IMR-90 (cell line): ENCODE measurements around the gene ZNF827. TPM values are rescaled to one million over a fixed set of nuclear protein-coding genes. Genes with fewer than 3 reads are reported as not detected.

ENCODE experiments used
- ATAC-seq: fragments of 200-7000 bp; cut with Tn5 transposase; 2 replicates; pipeline ENCODE4 v1.9.1; 2020; ENCODE audit warnings: low read depth, mild to moderate bottlenecking, moderate library complexity
- BruUV-seq: library from RNA; stranded (reverse); fragments of 400-500 nt; replicated peaks from 2 replicates; lab custom pipeline; 2021; lab: Mats Ljungman, UMichigan
- CTCF ChIA-PET: fragments of 300-600 bp; formaldehyde crosslinking; extraction: SDS; loops from one replicate; lab custom pipeline; 2021; ENCODE audit warnings: antibody characterized with exemption; lab: Yijun Ruan, JAX
- POLR2A ChIA-PET: fragments of 300-600 bp; sonication (Branson Sonifier 250); formaldehyde crosslinking; loops from one replicate; lab custom pipeline; 2022; ENCODE audit warnings: antibody characterized with exemption; ENCODE audit not compliant: unreplicated experiment; lab: Charles Lee
- DNase-seq: peaks from one replicate; pipeline ENCODE4 v3.0.0; 2013
- H2AFZ ChIP-seq: replicated peaks from 2 replicates; pipeline ENCODE3; 2013; ENCODE audit warnings: low read length, mild to moderate bottlenecking; ENCODE audit not compliant: poor library complexity
- H2AK5ac ChIP-seq: 2 replicates; pipeline ENCODE4 v1.6.1; 2013; ENCODE audit warnings: low read depth, low read length, inconsistent platforms
- H2AK9ac ChIP-seq: replicated peaks from 2 replicates; pipeline ENCODE3; 2013; ENCODE audit warnings: mild to moderate bottlenecking, low read depth, low read length, moderate library complexity; ENCODE audit not compliant: poor library complexity
- H2BK120ac ChIP-seq: 2 replicates; pipeline ENCODE4 v1.6.1; 2013; ENCODE audit warnings: low read depth, low read length, inconsistent platforms
- H2BK15ac ChIP-seq: 3 replicates; pipeline ENCODE4 v1.6.1; 2013; ENCODE audit warnings: low read depth, low read length, inconsistent platforms
- H2BK20ac ChIP-seq: 2 replicates; pipeline ENCODE4 v1.6.1; 2013; ENCODE audit warnings: low read depth, mild to moderate bottlenecking, inconsistent platforms, low read length, moderate library complexity
- H2BK5ac ChIP-seq: 2 replicates; pipeline ENCODE4 v1.6.1; 2013; ENCODE audit warnings: mild to moderate bottlenecking, low read depth, low read length, inconsistent platforms; ENCODE audit not compliant: poor library complexity, severe bottlenecking
- H3K14ac ChIP-seq: replicated peaks from 2 replicates; pipeline ENCODE4 v1.6.1; 2013; ENCODE audit warnings: low read depth, low read length, inconsistent platforms
- H3K18ac ChIP-seq: 2 replicates; pipeline ENCODE4 v1.6.1; 2013; ENCODE audit warnings: low read depth, low read length, control low read depth
- H3K23ac ChIP-seq: 2 replicates; pipeline ENCODE4 v1.6.1; 2013; ENCODE audit warnings: low read depth, low read length, inconsistent platforms
- H3K27ac ChIP-seq: 2 replicates; pipeline ENCODE4 v1.5.1; 2013; ENCODE audit warnings: mild to moderate bottlenecking, control low read depth, low read length; ENCODE audit not compliant: insufficient read depth
- H3K27me3 ChIP-seq: 2 replicates; pipeline ENCODE4 v1.6.1; 2013; ENCODE audit warnings: low read length; ENCODE audit not compliant: control insufficient read depth, insufficient read depth
- H3K36me3 ChIP-seq: 2 replicates; pipeline ENCODE4 v1.6.1; 2013; ENCODE audit warnings: low read length, mixed read lengths; ENCODE audit not compliant: control insufficient read depth, insufficient read depth
- H3K4ac ChIP-seq: 2 replicates; pipeline ENCODE4 v1.6.1; 2013; ENCODE audit warnings: low read depth, low read length, inconsistent platforms
- H3K4me1 ChIP-seq: 2 replicates; pipeline ENCODE4 v1.6.1; 2013; ENCODE audit warnings: low read length, mixed read lengths; ENCODE audit not compliant: control insufficient read depth, insufficient read depth
- H3K4me2 ChIP-seq: 2 replicates; pipeline ENCODE4 v1.6.1; 2013; ENCODE audit warnings: low read depth, mild to moderate bottlenecking, control low read depth, low read length, moderate library complexity
- H3K4me3 ChIP-seq: 2 replicates; pipeline ENCODE4 v1.5.1; 2013; ENCODE audit warnings: low read depth, mild to moderate bottlenecking, control low read depth, low read length, moderate library complexity; ENCODE audit not compliant: insufficient read depth
- H3K56ac ChIP-seq: 2 replicates; pipeline ENCODE4 v1.6.1; 2013; ENCODE audit warnings: low read length, inconsistent platforms; ENCODE audit not compliant: insufficient read depth; ENCODE audit errors: extremely low read depth
- H3K79me1 ChIP-seq, 2 experiments: 2 replicates each; pipeline ENCODE4 v1.6.1; 2013; ENCODE audit warnings: low read length in 2 of 2, inconsistent platforms in 1 of 2, low read depth in 1 of 2
- H3K9ac ChIP-seq: 2 replicates; pipeline ENCODE4 v1.6.1; 2013; ENCODE audit warnings: low read depth, low read length, control low read depth
- H3K9me1 ChIP-seq: 2 replicates; pipeline ENCODE4 v1.6.1; 2013; ENCODE audit warnings: low read length, inconsistent platforms; ENCODE audit not compliant: insufficient read depth
- H3K9me3 ChIP-seq: 2 replicates; pipeline ENCODE4 v1.6.1; 2013; ENCODE audit warnings: low read length; ENCODE audit not compliant: control insufficient read depth, insufficient read depth
- H4K20me1 ChIP-seq: 2 replicates; pipeline ENCODE4 v1.6.1; 2013; ENCODE audit warnings: low read length, inconsistent platforms; ENCODE audit not compliant: insufficient read depth
- H4K5ac ChIP-seq: 2 replicates; pipeline ENCODE4 v1.6.1; 2013; ENCODE audit warnings: mild to moderate bottlenecking, low read depth, low read length, control low read depth
- H4K8ac ChIP-seq, 2 experiments: 2 replicates each; pipeline ENCODE4 v1.6.1; 2013; ENCODE audit warnings: low read depth in 2 of 2, low read length in 2 of 2, control low read depth in 1 of 2, inconsistent platforms in 1 of 2
- H4K91ac ChIP-seq: 2 replicates; pipeline ENCODE4 v1.6.1; 2013; ENCODE audit warnings: low read depth, low read length, inconsistent platforms; ENCODE audit not compliant: insufficient read depth
- BHLHE40 ChIP-seq: fragments of 150-350 bp; IDR thresholded peaks from 2 replicates; pipeline ENCODE4 v1.6.1; 2016; ENCODE audit warnings: mild to moderate bottlenecking, low read depth, low read length
- CEBPB ChIP-seq: IDR thresholded peaks from 2 replicates; pipeline ENCODE4 v1.6.1; 2012; ENCODE audit warnings: low read depth, low read length, improper control_type of control experiment
- FOS ChIP-seq: fragments of 150-350 bp; IDR thresholded peaks from 2 replicates; pipeline ENCODE4 v1.6.1; 2016; ENCODE audit warnings: low read depth, low read length
- POLR2A ChIP-seq: IDR thresholded peaks from 2 replicates; pipeline ENCODE4 v1.6.1; 2012; ENCODE audit warnings: mild to moderate bottlenecking, low read depth, low read length
- SMC3 ChIP-seq: fragments of 150-350 bp; IDR thresholded peaks from 2 replicates; pipeline ENCODE4 v1.6.1; 2016; ENCODE audit warnings: low read depth, mild to moderate bottlenecking, antibody characterized with exemption, low read length, moderate library complexity
- WGBS, 2 experiments: methylation state at CpG; one replicate each; pipeline versions ENCODE4 v1.1.5 to v1.1.7; 2013; ENCODE audit warnings: missing lambda C conversion rate in 2 of 2; ENCODE audit not compliant: insufficient read length in 1 of 2; ENCODE audit errors: extremely low coverage in 2 of 2; 5-methylcytosine and 5-hydroxymethylcytosine counted together
- dilution Hi-C: fragments of 300-500 bp; cut with HindIII; formaldehyde crosslinking; loops from one replicate; pipeline ENCODE4 v1.14.3; 2018; ENCODE audit warnings: low sequenced_read_pairs; ENCODE audit not compliant: unreplicated experiment
- in situ Hi-C: fragments of 300-500 bp; cut with MboI; formaldehyde crosslinking; loops from 3 replicates; pipeline ENCODE4 v1.14.3; 2019; ENCODE audit warnings: low sequenced_read_pairs, inconsistent platforms, mixed read lengths
- intact Hi-C: fragments of 100-400 bp; cut with micrococcal nuclease; formaldehyde crosslinking; loops from 2 replicates; pipeline ENCODE4 v1.10.0; 2022
- polyA plus RNA-seq, 3 experiments: library from polyadenylated mRNA; depleted of rRNA; stranded (reverse); fragments of >200 nt; gene quantifications; 2 replicates each; pipeline ENCODE4 v1.2.3, GENCODE V29; 2012; ENCODE audit warnings: low replicate concordance in 1 of 3
- total RNA-seq: library from RNA; depleted of rRNA; stranded (reverse); fragments of >200 nt; gene quantifications from 2 replicates; pipeline ENCODE4 v1.2.3, GENCODE V29; 2012

ZNF827 gene
- total and polyA plus RNA-seq, 2 of the 4 experiments (the other 2 are of a cell fraction): 6.6 to 31.7 TPM

- TF ChIP-seq SMC3: no peak
- no peak for TF ChIP-seq POLR2A
- TF ChIP-seq FOS: peak; percentile 99
- TF ChIP-seq BHLHE40: peak; percentile 46; the same call in 1 of the 2 replicates
- TF ChIP-seq CEBPB: peak; percentile 17; the same call in 1 of the 2 replicates
- H4K5ac ChIP-seq: peak overlapping the region; percentile 58; the same call in 1 of the 2 replicates
- no peak overlapping the region for H3K9ac ChIP-seq
- no peak overlapping the region for H2AK9ac ChIP-seq
- peak; percentile 98 for DNase-seq
- no peak overlapping the region for H3K4me3 ChIP-seq
- in situ Hi-C loops (loop anchor here (5.0 kb wide), 1 partner anchor 71 kb away; no protein-coding TSS in a partner anchor), intact Hi-C loops (loop anchor here (2.0 to 10.0 kb wide), 2 partner anchors 129 to 633 kb away; no protein-coding TSS in a partner anchor), dilution Hi-C loops (no loop called here)
- ChIA-PET CTCF (no interaction called here), POLR2A (no interaction called here)
- H2BK120ac ChIP-seq: peak overlapping the region; percentile 96
- no peaks in the 10 kb centered on the region for H3K27me3 ChIP-seq
- no peak overlapping the region; the same call in 1 of the 2 replicates for H2AK5ac ChIP-seq
- H3K4me2 ChIP-seq: peak overlapping the region; percentile 78; the same call in 1 of the 2 replicates
- peak overlapping the region; percentile 91 for H3K56ac ChIP-seq
- H3K9me1 ChIP-seq: peaks cover 6% of the 10 kb centered on the region
- peaks cover 7% of the 10 kb centered on the region for H3K36me3 ChIP-seq
- peak overlapping the region; percentile 78; the same call in 1 of the 2 replicates for H3K18ac ChIP-seq
- no peaks in the 10 kb centered on the region for H4K20me1 ChIP-seq
- peak overlapping the region; percentile 95; the same call in 1 of the 2 replicates for H2BK20ac ChIP-seq
- no TSS peak for BruUV-seq
- no peak overlapping the region; the same call in 1 of the 2 replicates for H3K14ac ChIP-seq
- peak; percentile 79 for ATAC-seq
- WGBS, 2 experiments: no CpG with 5 or more reads among the region's 3 CpGs
- 0 out of 3 replicates have a peak overlapping the region, but pooled peaks have one; percentile 40 for H2BK15ac ChIP-seq
- peak overlapping the region; percentile 89 for H3K23ac ChIP-seq
- H3K27ac ChIP-seq: peak overlapping the region; percentile 85
- H4K91ac ChIP-seq: peak overlapping the region; percentile 81; the same call in 1 of the 2 replicates
- H3K9me3 ChIP-seq: peaks cover 6% of the 10 kb centered on the region
- peak overlapping the region; percentile 99 for H2BK5ac ChIP-seq
- H3K4me1 ChIP-seq: peaks cover 8% of the 10 kb centered on the region
- peak overlapping the region in 1 of 2 experiments; percentile 70; a peak in 2 of 4 replicates for H4K8ac ChIP-seq
- peak overlapping the region; percentile 94 for H3K4ac ChIP-seq
- H2AFZ ChIP-seq: no peak overlapping the region
- peaks cover 8 to 16% of the 10 kb centered on the region in 2 experiments for H3K79me1 ChIP-seq
Measured at GRCh38 chr4:145808021-145808650, 130.5 kb downstream of the ZNF827 start.
